ENCODE measurements around the gene C19orf67.

The C19orf67 gene

GRCh38 chr19:14085309-14085995 lies at the start of gene C19orf67:
Gene C19orf67, minus strand, starts transcription at chr19:14085783. Its CDS starts 156 bp downstream, at chr19:14085627.
- Histone ChIP-seq H3K4me3 (ENCODE audit: low read depth in 1 of 2, low read length in 2 of 2) (no peak within 1 kb of the TSS), H3K27me3 (ENCODE audit: low read depth, low read length) (no peaks in the 10 kb centered on the region), H3K9me3 (ENCODE audit: control insufficient read depth in 1 of 2, low read length in 2 of 2) (no peaks in the 10 kb centered on the region), H3K4me1 (ENCODE audit: control insufficient read depth in 1 of 2, insufficient read depth in 2 of 2, low read length in 2 of 2) (peaks cover 7 to 23% of the 10 kb centered on the region in 2 donors), H3K27ac (ENCODE audit: low read length) (no peak within 1 kb of the TSS), H3K36me3 (ENCODE audit: control insufficient read depth in 1 of 2, insufficient read depth in 2 of 2, low read length in 2 of 2) (peaks cover 0 to 6% of the 10 kb centered on the region in 2 donors)

- Histone ChIP-seq H3K27ac (ENCODE audit: low read length) (no peak overlapping the region), H3K36me3 (ENCODE audit: control insufficient read depth in 1 of 2, insufficient read depth in 2 of 2, low read length in 2 of 2) (no peaks in the 10 kb centered on the region), H3K4me1 (ENCODE audit: control insufficient read depth in 1 of 2, insufficient read depth in 2 of 2, low read length in 2 of 2) (peaks cover 7 to 20% of the 10 kb centered on the region in 2 donors), H3K9me3 (ENCODE audit: control insufficient read depth in 1 of 2, low read length in 2 of 2) (no peaks in the 10 kb centered on the region), H3K4me3 (ENCODE audit: low read depth in 1 of 2, low read length in 2 of 2) (peak overlapping the region in 1 of 2 donors; percentile 44), H3K27me3 (ENCODE audit: low read depth, low read length) (no peaks in the 10 kb centered on the region)
These were observed 49.8 kb upstream of the C19orf67 start for GRCh38 chr19:14135355-14135754.

GRCh38 chr19:14127929-14128509 lies 42.4 kb upstream of the C19orf67 start:
- no peak overlapping the region for H3K4me3 ChIP-seq (ENCODE audit: low read depth in 1 of 2, low read length in 2 of 2)
- H3K27me3 ChIP-seq (ENCODE audit: low read depth, low read length), result no peaks in the 10 kb centered on the region
- H3K9me3 ChIP-seq (ENCODE audit: control insufficient read depth in 1 of 2, low read length in 2 of 2), result no peaks in the 10 kb centered on the region
- H3K4me1 ChIP-seq (ENCODE audit: control insufficient read depth in 1 of 2, insufficient read depth in 2 of 2, low read length in 2 of 2), result peaks cover 0 to 4% of the 10 kb centered on the region in 2 donors
- no peaks in the 10 kb centered on the region for H3K36me3 ChIP-seq (ENCODE audit: control insufficient read depth in 1 of 2, insufficient read depth in 2 of 2, low read length in 2 of 2)
- no peak overlapping the region for H3K27ac ChIP-seq (ENCODE audit: low read length)

- Histone ChIP-seq H3K4me3 (ENCODE audit: low read depth in 1 of 2, low read length in 2 of 2) (no peak overlapping the region), H3K9me3 (ENCODE audit: control insufficient read depth in 1 of 2, low read length in 2 of 2) (no peaks in the 10 kb centered on the region), H3K27ac (ENCODE audit: low read length) (no peak overlapping the region), H3K36me3 (ENCODE audit: control insufficient read depth in 1 of 2, insufficient read depth in 2 of 2, low read length in 2 of 2) (no peaks in the 10 kb centered on the region), H3K27me3 (ENCODE audit: low read depth, low read length) (no peaks in the 10 kb centered on the region), H3K4me1 (ENCODE audit: control insufficient read depth in 1 of 2, insufficient read depth in 2 of 2, low read length in 2 of 2) (peaks cover 0 to 4% of the 10 kb centered on the region in 2 donors)
These were observed 41.6 kb upstream of the C19orf67 start for GRCh38 chr19:14127176-14127575.

- Histone ChIP-seq H3K27me3 (ENCODE audit: low read depth, low read length) (no peaks in the 10 kb centered on the region), H3K9me3 (ENCODE audit: control insufficient read depth in 1 of 2, low read length in 2 of 2) (no peaks in the 10 kb centered on the region), H3K27ac (ENCODE audit: low read length) (no peak overlapping the region), H3K36me3 (ENCODE audit: control insufficient read depth in 1 of 2, insufficient read depth in 2 of 2, low read length in 2 of 2) (peaks cover 0 to 4% of the 10 kb centered on the region in 2 donors), H3K4me3 (ENCODE audit: low read depth in 1 of 2, low read length in 2 of 2) (no peak overlapping the region), H3K4me1 (ENCODE audit: control insufficient read depth in 1 of 2, insufficient read depth in 2 of 2, low read length in 2 of 2) (peaks cover 11 to 19% of the 10 kb centered on the region in 2 donors)
These were observed 37.3 kb upstream of the C19orf67 start for GRCh38 chr19:14122924-14123323.

- H3K27ac ChIP-seq (ENCODE audit: low read length), result no peak overlapping the region
- H3K9me3 ChIP-seq (ENCODE audit: control insufficient read depth in 1 of 2, low read length in 2 of 2), result no peaks in the 10 kb centered on the region
These were observed 34.9 kb upstream of the C19orf67 start for GRCh38 chr19:14120497-14120780.

GRCh38 chr19:14119644-14120496 lies 34.3 kb upstream of the C19orf67 start:
- H3K4me1 ChIP-seq (ENCODE audit: control insufficient read depth in 1 of 2, insufficient read depth in 2 of 2, low read length in 2 of 2), result peaks cover 28 to 40% of the 10 kb centered on the region in 2 donors
- H3K27ac ChIP-seq (ENCODE audit: low read length), result peak overlapping the region; percentile 92
- no peaks in the 10 kb centered on the region for H3K9me3 ChIP-seq (ENCODE audit: control insufficient read depth in 1 of 2, low read length in 2 of 2)
- peaks cover 0 to 4% of the 10 kb centered on the region in 2 donors for H3K36me3 ChIP-seq (ENCODE audit: control insufficient read depth in 1 of 2, insufficient read depth in 2 of 2, low read length in 2 of 2)
- H3K27me3 ChIP-seq (ENCODE audit: low read depth, low read length), result no peaks in the 10 kb centered on the region
- H3K4me3 ChIP-seq (ENCODE audit: low read depth in 1 of 2, low read length in 2 of 2), result peak overlapping the region in 1 of 2 donors; percentile 66

More at GRCh38 chr19:14120497-14120780, 34.9 kb upstream of the C19orf67 start:
- Histone ChIP-seq H3K27me3 (ENCODE audit: low read depth, low read length) (no peaks in the 10 kb centered on the region), H3K4me1 (ENCODE audit: control insufficient read depth in 1 of 2, insufficient read depth in 2 of 2, low read length in 2 of 2) (peaks cover 25 to 36% of the 10 kb centered on the region in 2 donors), H3K36me3 (ENCODE audit: control insufficient read depth in 1 of 2, insufficient read depth in 2 of 2, low read length in 2 of 2) (peaks cover 0 to 4% of the 10 kb centered on the region in 2 donors), H3K4me3 (ENCODE audit: low read depth in 1 of 2, low read length in 2 of 2) (no peak overlapping the region)

GRCh38 chr19:14119146-14119545 lies 33.6 kb upstream of the C19orf67 start:
- H3K4me1 ChIP-seq (ENCODE audit: control insufficient read depth in 1 of 2, insufficient read depth in 2 of 2, low read length in 2 of 2), result peaks cover 28 to 46% of the 10 kb centered on the region in 2 donors
- no peaks in the 10 kb centered on the region for H3K9me3 ChIP-seq (ENCODE audit: control insufficient read depth in 1 of 2, low read length in 2 of 2)
- H3K36me3 ChIP-seq (ENCODE audit: control insufficient read depth in 1 of 2, insufficient read depth in 2 of 2, low read length in 2 of 2), result peaks cover 0 to 4% of the 10 kb centered on the region in 2 donors
- peak overlapping the region; percentile 92 for H3K27ac ChIP-seq (ENCODE audit: low read length)
- peak overlapping the region; percentile 66 to 69 for H3K4me3 ChIP-seq (ENCODE audit: low read depth in 1 of 2, low read length in 2 of 2)
- no peaks in the 10 kb centered on the region for H3K27me3 ChIP-seq (ENCODE audit: low read depth, low read length)

GRCh38 chr19:14118165-14119051 lies 32.8 kb upstream of the C19orf67 start:
- Histone ChIP-seq H3K36me3 (ENCODE audit: control insufficient read depth in 1 of 2, insufficient read depth in 2 of 2, low read length in 2 of 2) (peaks cover 0 to 4% of the 10 kb centered on the region in 2 donors), H3K4me3 (ENCODE audit: low read depth in 1 of 2, low read length in 2 of 2) (peak overlapping the region; percentile 66 to 69), H3K27ac (ENCODE audit: low read length) (peak overlapping the region; percentile 92), H3K9me3 (ENCODE audit: control insufficient read depth in 1 of 2, low read length in 2 of 2) (no peaks in the 10 kb centered on the region), H3K27me3 (ENCODE audit: low read depth, low read length) (no peaks in the 10 kb centered on the region), H3K4me1 (ENCODE audit: control insufficient read depth in 1 of 2, insufficient read depth in 2 of 2, low read length in 2 of 2) (peaks cover 32 to 54% of the 10 kb centered on the region in 2 donors)

GRCh38 chr19:14117668-14118164 lies 32.1 kb upstream of the C19orf67 start, which contains the start of gene PRKACA:
Gene PRKACA, minus strand, starts transcription at chr19:14117762. Its CDS starts 215 bp downstream, at chr19:14117547.
- Histone ChIP-seq H3K4me1 (ENCODE audit: control insufficient read depth in 1 of 2, insufficient read depth in 2 of 2, low read length in 2 of 2) (peaks cover 39 to 61% of the 10 kb centered on the region in 2 donors), H3K27ac (ENCODE audit: low read length) (peak within 1 kb of the TSS; percentile 92), H3K36me3 (ENCODE audit: control insufficient read depth in 1 of 2, insufficient read depth in 2 of 2, low read length in 2 of 2) (peaks cover 0 to 4% of the 10 kb centered on the region in 2 donors), H3K9me3 (ENCODE audit: control insufficient read depth in 1 of 2, low read length in 2 of 2) (no peaks in the 10 kb centered on the region), H3K4me3 (ENCODE audit: low read depth in 1 of 2, low read length in 2 of 2) (peak within 1 kb of the TSS; percentile 84 to 92), H3K27me3 (ENCODE audit: low read depth, low read length) (no peaks in the 10 kb centered on the region)
